ENCODE results near the gene LCN9. TPM values are rescaled to one million over a fixed set of nuclear protein-coding genes. Genes with fewer than 3 reads are reported as not detected.

The LCN9 gene
- total and polyA plus RNA-seq, 2 of the 4 experiments (the other 2 are of a cell fraction), result not detected

GRCh38 chr9:135615666-135616618 lies 47.2 kb upstream of the LCN9 start:
- no peak overlapping the region for H3K9ac ChIP-seq (ENCODE audit: low read depth, low read length)
- intact Hi-C loops (cut with micrococcal nuclease), result no loop called here
- WGBS, 2 experiments (ENCODE audit: extremely low coverage in 2 of 2, insufficient read length in 1 of 2), result 41% methylated on average over 17 of the region's 31 CpGs; no CpG with 5 or more reads in 1 of the 2 experiments
- no peak overlapping the region for H2AK5ac ChIP-seq (ENCODE audit: low read depth, low read length)
- ATAC-seq (ENCODE audit: low read depth) (no peak; the same call in 1 of the 2 replicates), DNase-seq (no peak)
- no peak overlapping the region for H2BK20ac ChIP-seq (ENCODE audit: low read depth, low read length)
- H2BK15ac ChIP-seq (ENCODE audit: low read depth, low read length), result no peak overlapping the region
- no peaks in the 10 kb centered on the region for H4K20me1 ChIP-seq (ENCODE audit: insufficient read depth, low read length)
- no peaks in the 10 kb centered on the region for H3K4me1 ChIP-seq (ENCODE audit: control insufficient read depth, insufficient read depth, low read length)
- no peaks in the 10 kb centered on the region for H3K9me3 ChIP-seq (ENCODE audit: control insufficient read depth, insufficient read depth, low read length)
- H3K4me3 ChIP-seq (ENCODE audit: insufficient read depth, low read depth, low read length), result no peak overlapping the region
- no peak overlapping the region for H3K4ac ChIP-seq (ENCODE audit: low read depth, low read length)
- H3K4me2 ChIP-seq (ENCODE audit: low read depth, low read length), result no peak overlapping the region
- H3K14ac ChIP-seq (replicated peaks; ENCODE audit: low read depth, low read length), result no peak overlapping the region
- dilution Hi-C loops (cut with HindIII; ENCODE audit: low sequenced_read_pairs, unreplicated experiment), result no loop called here
- no peak overlapping the region for H3K18ac ChIP-seq (ENCODE audit: low read depth, low read length)
- no peak overlapping the region for H2BK5ac ChIP-seq (ENCODE audit: low read depth, low read length, poor library complexity, severe bottlenecking)
- H2BK120ac ChIP-seq (ENCODE audit: low read depth, low read length), result no peak overlapping the region
- H3K79me1 ChIP-seq (ENCODE audit: low read depth in 1 of 2, low read length in 2 of 2), result no peaks in the 10 kb centered on the region
- no peak overlapping the region for H3K56ac ChIP-seq (ENCODE audit: extremely low read depth, insufficient read depth, low read length)
- ChIA-PET CTCF (no interaction called here), POLR2A (ENCODE audit: unreplicated experiment) (no interaction called here)
- no peak overlapping the region for H4K8ac ChIP-seq (ENCODE audit: low read depth in 2 of 2, low read length in 2 of 2)
- no peak overlapping the region for H4K5ac ChIP-seq (ENCODE audit: low read depth, low read length)
- H2AFZ ChIP-seq (replicated peaks; ENCODE audit: low read length, poor library complexity), result no peak overlapping the region
- no peaks in the 10 kb centered on the region; the same call in 1 of the 2 replicates for H3K27me3 ChIP-seq (ENCODE audit: control insufficient read depth, insufficient read depth, low read length)
- BruUV-seq (replicated peaks), result no TSS peak
- H2AK9ac ChIP-seq (replicated peaks; ENCODE audit: low read depth, low read length, poor library complexity), result no peak overlapping the region
- no peaks in the 10 kb centered on the region for H3K36me3 ChIP-seq (ENCODE audit: control insufficient read depth, insufficient read depth, low read length)
- no peak overlapping the region for H3K27ac ChIP-seq (ENCODE audit: insufficient read depth, low read length)
- in situ Hi-C loops (cut with MboI; ENCODE audit: low sequenced_read_pairs), result loop anchor here (25.0 kb wide), 1 partner anchor 321 kb away; no protein-coding TSS in a partner anchor
- H3K23ac ChIP-seq (ENCODE audit: low read depth, low read length), result no peak overlapping the region
- H3K9me1 ChIP-seq (ENCODE audit: insufficient read depth, low read length), result no peaks in the 10 kb centered on the region
- H4K91ac ChIP-seq (ENCODE audit: insufficient read depth, low read depth, low read length), result no peak overlapping the region
- no peak for TF ChIP-seq CEBPB (IDR thresholded peaks at IDR 0.05; ENCODE audit: low read depth, low read length)
- TF ChIP-seq SMC3 (IDR thresholded peaks at IDR 0.05; ENCODE audit: low read depth, low read length), result no peak
- no peak for TF ChIP-seq RFX5 (IDR thresholded peaks at IDR 0.05; ENCODE audit: low read depth, low read length)
- TF ChIP-seq ELK1 (IDR thresholded peaks at IDR 0.05; ENCODE audit: borderline replicate concordance, low read depth, low read length), result no peak
- no peak for TF ChIP-seq CHD1 (IDR thresholded peaks at IDR 0.05; ENCODE audit: low read depth, low read length)
- no peak for TF ChIP-seq USF2 (IDR thresholded peaks at IDR 0.05; ENCODE audit: low read depth, low read length)
- TF ChIP-seq RAD21 (IDR thresholded peaks at IDR 0.05; ENCODE audit: low read length), result no peak
- TF ChIP-seq POLR2A (IDR thresholded peaks at IDR 0.05; ENCODE audit: low read depth, low read length), result no peak
- TF ChIP-seq RCOR1 (IDR thresholded peaks at IDR 0.05; ENCODE audit: insufficient replicate concordance, low read length), result no peak
- TF ChIP-seq NFE2L2 (IDR thresholded peaks at IDR 0.05; ENCODE audit: low read depth, low read length), result no peak
- no peak for TF ChIP-seq MAFK (IDR thresholded peaks at IDR 0.05; ENCODE audit: low read depth, low read length)
- no peak for TF ChIP-seq BHLHE40 (IDR thresholded peaks at IDR 0.05; ENCODE audit: low read depth, low read length)
- TF ChIP-seq CTCF (conservative IDR thresholded peaks at IDR 0.05; ENCODE audit: low read depth, low read length), result no peak
- no peak for TF ChIP-seq MAZ (IDR thresholded peaks at IDR 0.05; ENCODE audit: borderline replicate concordance, low read depth, low read length)
